ENCODE data around the gene NOP53. TPM values are rescaled to one million over a fixed set of nuclear protein-coding genes. Genes with fewer than 3 reads are reported as not detected.

The NOP53 gene
- total and polyA plus RNA-seq, 2 of the 8 experiments (the other 6 are each of a cell fraction or from before 2014, with no cell fraction given), result 107 to 245 TPM

- Histone ChIP-seq H4K20me1 (replicated peaks in 1 of 2; ENCODE audit: control insufficient read depth in 1 of 2, insufficient read depth in 2 of 2, low read length in 2 of 2) (peaks cover 2 to 4% of the 10 kb centered on the region in 2 experiments), H3K4me1 (replicated peaks in 1 of 4; ENCODE audit: control insufficient read depth in 3 of 4, insufficient read depth in 4 of 4, low read length in 3 of 4) (peaks cover 0 to 6% (median 3%) of the 10 kb centered on the region in 4 experiments; a peak in 5 of 7 replicates), H2BK12ac (ENCODE audit: low read depth, low read length) (no peak overlapping the region), H4K5ac (ENCODE audit: insufficient read length, low read depth, low read length) (no peak overlapping the region), H3K27ac (ENCODE audit: low read depth, low read length) (no peak overlapping the region), H3K79me1 (ENCODE audit: low read depth, low read length) (no peaks in the 10 kb centered on the region; the same call in 1 of the 2 replicates), H3K4ac (replicated peaks; ENCODE audit: insufficient read length, low read depth, low read length) (no peak overlapping the region), H3K79me2 (ENCODE audit: control insufficient read depth in 1 of 2, insufficient read depth in 2 of 2, low read length in 2 of 2) (no peaks in the 10 kb centered on the region), H3K9me3 (ENCODE audit: insufficient read depth in 2 of 2, low read depth in 1 of 2, low read length in 1 of 2) (no peaks in the 10 kb centered on the region), H3K18ac (ENCODE audit: extremely low read depth, low read length) (no peak overlapping the region), H2AK5ac (ENCODE audit: low read depth, low read length) (no peak overlapping the region), H2AFZ (ENCODE audit: low read length) (no peak overlapping the region), H3K23ac (ENCODE audit: insufficient read length) (no peak overlapping the region), H4K91ac (replicated peaks; ENCODE audit: insufficient read length, low read length) (no peak overlapping the region), H3K23me2 (ENCODE audit: low read depth, low read length) (no peaks in the 10 kb centered on the region), H2BK20ac (ENCODE audit: low read length) (no peak overlapping the region), H2BK120ac (replicated peaks; ENCODE audit: low read depth, low read length) (no peak overlapping the region), H2BK15ac (ENCODE audit: low read length) (no peak overlapping the region), H2BK5ac (ENCODE audit: low read depth, low read length) (no peak overlapping the region), H4K8ac (ENCODE audit: extremely low read depth, insufficient read depth, low read length) (no peak overlapping the region), H3K36me3 (ENCODE audit: control insufficient read depth in 2 of 4, insufficient read depth in 4 of 4, low read length in 3 of 4) (peaks cover under 1 to 29% (median 20%) of the 10 kb centered on the region in 4 experiments; a peak in 6 of 8 replicates), H3K56ac (replicated peaks; ENCODE audit: insufficient read length, low read depth, low read length) (no peak overlapping the region), H3K27me3 (replicated peaks in 1 of 4; ENCODE audit: control insufficient read depth in 3 of 4, extremely low read depth in 1 of 4, insufficient read depth in 3 of 4, low read length in 3 of 4) (no peaks in the 10 kb centered on the region), H3K14ac (ENCODE audit: insufficient read length) (no peak overlapping the region), H3K9ac (replicated peaks in 1 of 4; ENCODE audit: extremely low read depth in 1 of 4, low read depth in 3 of 4, low read length in 3 of 4) (no peak overlapping the region), H3K4me3 (ENCODE audit: extremely low read depth in 1 of 4, insufficient read depth in 2 of 4, low read depth in 3 of 4, low read length in 4 of 4) (no peak overlapping the region), H3K4me2 (ENCODE audit: insufficient read depth in 1 of 2, low read depth in 2 of 2, low read length in 2 of 2) (no peak overlapping the region)
- ChIA-PET CTCF (ENCODE audit: partially characterized antibody) (interaction anchor here (1.0 to 1.6 kb wide), 2 partner anchors 28 to 33 kb away, joined by 4 to 6 read pairs; no protein-coding TSS in a partner anchor), POLR2A (ENCODE audit: partially characterized antibody) (interaction anchor here (0.6 to 11.0 kb wide), 2 partner anchors 14 to 18 kb away, joined by 4 to 204 read pairs; partner anchors contain the start of gene NOP53)
- no peak for TF ChIP-seq KDM1A (IDR thresholded peaks at IDR 0.05; ENCODE audit: borderline replicate concordance, low read length)
- TF ChIP-seq, protein P1, sequence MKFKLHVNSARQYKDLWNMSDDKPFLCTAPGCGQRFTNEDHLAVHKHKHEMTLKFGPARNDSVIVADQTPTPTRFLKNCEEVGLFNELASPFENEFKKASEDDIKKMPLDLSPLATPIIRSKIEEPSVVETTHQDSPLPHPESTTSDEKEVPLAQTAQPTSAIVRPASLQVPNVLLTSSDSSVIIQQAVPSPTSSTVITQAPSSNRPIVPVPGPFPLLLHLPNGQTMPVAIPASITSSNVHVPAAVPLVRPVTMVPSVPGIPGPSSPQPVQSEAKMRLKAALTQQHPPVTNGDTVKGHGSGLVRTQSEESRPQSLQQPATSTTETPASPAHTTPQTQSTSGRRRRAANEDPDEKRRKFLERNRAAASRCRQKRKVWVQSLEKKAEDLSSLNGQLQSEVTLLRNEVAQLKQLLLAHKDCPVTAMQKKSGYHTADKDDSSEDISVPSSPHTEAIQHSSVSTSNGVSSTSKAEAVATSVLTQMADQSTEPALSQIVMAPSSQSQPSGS (IDR thresholded peaks at IDR 0.05; ENCODE audit: low read length), result no peak
- WGBS, 2 experiments (ENCODE audit: extremely low coverage in 1 of 2, insufficient coverage in 1 of 2, insufficient read length in 1 of 2, insufficient replicate concordance in 2 of 2, low coverage in 1 of 2, low lambda C conversion rate in 2 of 2, missing lambda C conversion rate in 1 of 2), result 63% methylated on average over 4 of the region's 5 CpGs; no CpG with 5 or more reads in 1 of the 2 experiments
- DNase-seq (ENCODE audit: low read depth in 1 of 2, low spot score in 2 of 2), result no peak
- FAIRE-seq, result no peak
These were observed 16.2 kb downstream of the NOP53 start for GRCh38 chr19:47761566-47761965.
